HL-60/S4 (cell line): Measurements from ENCODE around the gene MAFG.
"Not testable (repeated sequence)": the region's sequence is repeated elsewhere in the genome, so short reads cannot be mapped to it uniquely, and the experiment has no call there.

Source experiments
- in situ Hi-C: fragments of 300-500 bp; cut with MboI; formaldehyde crosslinking; loops from 2 replicates; pipeline ENCODE4 v1.14.3; 2022; ENCODE audit warnings: low sequenced_read_pairs

MAFG gene

GRCh38 chr17:81959362-81960129 is 32.0 kb upstream of the MAFG start:
- in situ Hi-C loops = loop anchor here (10.0 kb wide), 1 partner anchor 185 kb away; no protein-coding TSS in a partner anchor

GRCh38 chr17:81958633-81959342 is 31.3 kb upstream of the MAFG start:
- in situ Hi-C loops = no loop called here

- in situ Hi-C loops = no loop called here
Observed at GRCh38 chr17:81957691-81958432, 30.3 kb upstream of the MAFG start.

GRCh38 chr17:81956607-81957589 is 29.4 kb upstream of the MAFG start:
- in situ Hi-C loops = no loop called here

DNA sequence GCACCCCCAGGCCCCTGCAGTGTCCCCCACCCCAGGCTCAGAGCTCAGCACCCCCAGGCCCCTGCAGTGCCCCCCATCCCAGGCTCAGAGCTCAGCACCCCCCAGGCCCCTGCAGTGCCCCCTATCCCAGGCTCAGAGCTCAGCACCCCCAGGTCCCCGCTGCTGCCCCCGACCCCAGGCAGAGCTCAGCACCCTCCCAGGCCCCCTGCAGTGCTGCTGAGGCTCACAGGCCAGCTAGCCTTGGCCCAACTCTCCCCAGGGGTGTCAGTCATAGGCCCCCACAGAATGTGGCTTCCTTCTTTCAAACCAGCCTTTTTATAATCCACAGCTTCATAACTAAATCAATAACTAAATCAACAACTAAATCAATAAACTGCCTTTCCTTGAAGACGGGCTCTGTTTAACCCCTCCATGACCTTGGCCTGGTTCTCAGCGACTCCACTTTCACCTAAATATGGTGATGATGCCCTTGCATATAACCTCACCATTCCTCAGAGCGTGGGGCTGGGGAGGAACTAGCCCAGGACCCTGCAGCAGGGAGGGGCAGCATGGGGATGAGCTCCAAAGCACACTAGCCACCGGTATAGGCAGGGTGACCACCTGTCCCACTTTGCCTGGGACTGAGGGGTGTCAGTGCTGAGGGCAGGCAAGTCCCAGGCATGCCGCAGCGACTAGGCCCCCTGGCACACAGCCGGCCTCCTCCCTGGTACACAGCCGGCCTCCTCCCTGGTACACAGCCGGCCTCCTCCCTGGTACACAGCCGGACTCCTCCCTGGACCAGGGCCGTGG is 28.4 kb upstream of the MAFG start:
- in situ Hi-C loops = no loop called here

DNA sequence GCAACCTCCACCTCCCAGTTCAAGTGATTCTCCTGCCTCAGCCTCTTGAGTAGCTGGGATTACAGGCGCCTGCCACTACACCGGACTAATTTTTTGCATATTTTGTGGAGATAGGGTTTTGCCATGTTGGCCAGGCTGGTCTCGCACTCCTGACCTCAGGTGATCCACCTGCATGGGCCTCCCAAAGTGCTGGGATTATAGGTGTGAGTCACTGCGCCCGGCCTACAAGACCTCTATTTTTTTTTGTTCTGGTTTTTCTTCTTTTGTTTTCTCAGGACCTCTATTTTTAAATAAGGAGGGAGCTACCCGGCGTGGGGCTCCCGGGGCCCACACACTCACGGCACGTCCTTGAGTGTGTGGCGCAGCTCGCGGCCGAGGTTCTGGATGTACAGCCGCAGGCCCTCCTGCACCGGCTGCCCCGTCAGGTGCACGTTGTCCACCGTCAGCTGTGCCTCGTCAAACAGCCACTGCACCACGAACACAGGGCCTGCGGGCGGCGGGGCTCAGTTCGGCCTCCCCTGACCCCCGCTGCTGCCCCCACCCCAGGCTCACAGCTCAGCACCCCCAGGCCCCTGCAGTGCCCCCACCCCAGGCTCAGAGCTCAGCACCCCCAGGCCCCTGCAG is 27.6 kb upstream of the MAFG start:
- in situ Hi-C loops = no loop called here

DNA sequence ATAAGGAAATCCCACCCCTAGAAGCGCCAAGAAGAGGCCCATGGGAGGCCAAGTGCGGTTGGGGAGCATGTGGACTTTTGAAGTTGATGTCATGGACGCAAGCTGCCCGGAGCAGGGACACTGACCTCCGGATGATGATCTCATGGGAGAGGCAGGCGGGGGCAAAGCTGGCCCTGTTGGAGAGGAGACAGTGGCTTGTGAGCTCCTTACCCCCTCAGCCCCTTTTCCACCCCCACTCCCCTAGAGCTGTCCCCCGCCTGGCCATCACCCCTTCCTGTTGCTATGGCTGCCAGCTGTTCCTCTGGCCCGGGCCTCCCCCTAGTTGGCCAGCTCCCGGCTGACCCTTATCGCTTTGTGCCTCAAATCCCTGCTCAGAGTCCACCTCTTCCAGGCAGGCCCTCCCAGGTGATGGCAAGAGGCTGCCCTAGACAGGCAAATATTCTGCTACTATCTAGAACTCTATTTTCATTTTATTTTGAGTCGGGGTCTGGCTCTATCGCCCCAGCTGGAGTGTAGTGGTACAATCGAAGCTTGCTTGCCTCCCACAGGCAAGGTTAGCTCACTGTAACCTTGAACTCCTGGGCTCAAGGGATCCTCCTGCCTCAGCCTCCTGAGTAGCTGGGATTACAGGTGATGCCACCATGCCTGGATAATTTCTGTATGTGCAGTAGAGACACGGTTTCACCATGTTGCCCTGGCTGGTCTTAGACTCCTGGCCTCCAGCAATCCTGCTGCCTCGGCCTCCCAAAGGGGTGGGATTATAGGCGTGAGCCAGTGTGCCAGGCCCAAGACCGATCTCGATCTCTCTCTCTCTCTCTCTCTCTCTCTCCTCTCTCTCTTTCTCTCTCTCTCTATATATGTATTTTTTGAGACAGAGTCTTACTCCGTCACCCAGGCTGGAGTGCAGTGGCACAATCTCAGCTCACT is 26.9 kb upstream of the MAFG start:
- in situ Hi-C loops = no loop called here

DNA sequence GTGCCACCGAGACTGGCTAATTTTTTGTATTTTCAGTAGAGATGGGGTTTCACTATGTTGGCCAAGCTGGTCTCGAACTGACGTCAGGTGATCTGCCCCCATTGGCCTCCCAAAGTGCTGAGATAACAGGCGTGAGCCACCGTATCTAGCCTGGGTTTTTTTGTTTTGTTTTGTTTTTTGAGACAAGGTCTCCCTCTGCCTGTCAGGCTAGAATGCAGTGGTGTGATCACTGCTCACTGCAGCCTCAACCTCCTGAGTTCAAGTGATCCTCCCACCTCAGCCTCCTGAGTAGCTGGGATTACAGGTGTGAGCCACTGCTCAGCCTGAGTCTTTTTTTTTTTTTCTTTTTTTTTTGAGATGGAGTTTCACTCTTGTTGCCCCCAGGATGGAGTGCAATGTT is 25.9 kb upstream of the MAFG start:
- in situ Hi-C loops = not testable (repeated sequence)

DNA sequence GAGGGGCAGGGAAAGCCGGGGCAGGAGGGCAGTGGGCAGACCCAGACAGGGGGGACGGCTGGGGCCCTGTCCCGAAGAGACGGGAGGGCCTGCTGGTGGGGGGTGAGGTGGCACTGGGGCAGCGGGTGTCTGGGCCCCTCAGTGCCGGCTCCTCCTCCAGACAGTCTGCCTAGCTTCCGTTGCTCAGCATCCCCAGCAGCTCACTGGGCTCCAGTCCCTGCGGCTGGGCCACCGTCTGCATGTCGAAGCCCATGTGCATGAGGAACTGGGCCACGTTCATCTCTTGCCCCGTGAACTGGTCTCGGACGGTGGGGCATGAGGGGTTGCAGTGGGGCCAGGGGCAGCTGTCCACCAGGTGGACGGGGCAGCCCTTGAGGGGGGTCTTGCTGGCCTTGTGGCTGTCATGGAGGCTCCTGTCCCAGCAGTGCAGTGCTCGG is 25.3 kb upstream of the MAFG start:
- in situ Hi-C loops = no loop called here

GRCh38 chr17:81951785-81952684 is 24.5 kb upstream of the MAFG start:
- in situ Hi-C loops = no loop called here

DNA sequence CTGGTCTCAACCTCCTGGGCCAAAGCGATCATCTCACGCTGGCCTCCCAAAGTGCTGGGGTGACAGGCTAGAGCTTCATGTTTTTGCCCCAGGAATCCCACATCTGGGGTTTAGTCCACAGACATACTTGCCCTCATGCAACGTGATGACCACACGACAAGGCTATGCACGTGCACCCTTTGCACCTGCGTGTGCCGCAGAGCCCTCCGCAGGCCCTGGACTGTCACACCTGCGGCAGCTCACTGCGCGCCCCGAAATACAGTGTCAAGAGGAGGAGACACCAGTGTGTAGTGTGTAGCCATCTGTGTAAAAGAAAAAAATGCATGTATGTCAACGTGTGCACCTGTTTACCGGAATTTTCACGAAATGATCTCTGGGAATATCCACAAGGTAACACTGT is 23.0 kb upstream of the MAFG start:
- in situ Hi-C loops = no loop called here

- in situ Hi-C loops = no loop called here
Observed at GRCh38 chr17:81948635-81949378, 21.3 kb upstream of the MAFG start.

DNA sequence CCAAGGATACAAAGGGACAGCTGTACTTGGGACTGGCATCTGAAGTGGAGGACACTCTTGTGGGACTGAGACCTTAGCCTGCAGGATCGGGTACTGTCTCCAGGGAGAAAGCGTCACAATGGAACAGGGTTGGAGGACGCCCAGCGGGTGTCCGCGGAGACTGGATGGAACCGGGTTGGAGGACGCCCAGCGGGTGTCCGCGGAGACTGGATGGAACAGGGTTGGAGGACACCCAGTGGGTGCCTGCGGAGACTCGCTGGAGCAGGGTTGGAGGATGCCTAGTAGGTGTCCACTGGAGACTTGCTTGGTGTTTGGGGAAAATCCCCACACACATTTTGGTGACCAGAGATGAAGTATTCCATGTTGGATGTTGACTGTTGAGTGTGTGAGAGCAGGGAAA is 19.7 kb upstream of the MAFG start, which contains the start of gene MYADML2:
Gene MYADML2, minus strand, starts transcription at position 45 of the 400 bp plus-strand sequence. CDS start 5,492 bp downstream, outside the sequence.
- in situ Hi-C loops = no loop called here

DNA sequence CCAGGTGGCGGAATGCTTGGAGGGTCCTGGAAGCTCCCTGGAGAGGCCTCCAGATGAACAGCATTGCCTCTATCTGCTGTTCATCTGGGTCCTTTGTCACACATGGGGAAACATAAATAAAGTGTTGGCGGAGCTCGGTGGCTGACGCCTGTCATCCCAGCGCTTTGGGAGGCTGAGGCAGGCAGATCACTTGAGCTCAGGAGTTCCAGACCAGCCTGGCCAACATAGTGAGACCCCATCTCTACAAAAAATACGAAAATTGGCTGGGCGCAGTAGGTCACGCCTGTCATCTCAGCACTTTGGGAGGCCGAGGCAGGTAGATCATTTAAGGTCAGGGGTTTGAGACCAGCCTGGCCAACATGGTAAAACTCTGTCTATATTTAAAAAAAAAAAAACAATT is 17.3 kb upstream of the MAFG start:
- in situ Hi-C loops = no loop called here

DNA sequence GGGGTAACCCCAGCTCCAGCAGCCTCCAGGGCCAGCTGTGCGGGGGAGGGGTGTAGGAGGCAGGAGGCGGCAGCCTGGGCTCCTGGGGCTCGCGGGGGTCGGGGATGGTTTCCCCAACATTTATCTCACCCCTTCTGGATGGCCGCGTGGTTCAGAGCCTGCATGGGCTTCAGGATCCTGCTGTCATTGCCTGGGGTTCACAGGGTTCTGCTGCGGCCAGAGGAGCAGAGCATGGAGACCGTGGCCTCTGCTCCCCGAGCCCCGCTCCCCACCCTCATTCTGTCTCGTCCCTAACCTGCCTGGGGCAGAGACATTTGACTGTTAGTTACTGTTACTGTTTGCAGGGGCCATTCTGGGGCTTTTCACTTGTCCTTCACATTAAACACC is 14.6 kb upstream of the MAFG start:
- in situ Hi-C loops = no loop called here

DNA sequence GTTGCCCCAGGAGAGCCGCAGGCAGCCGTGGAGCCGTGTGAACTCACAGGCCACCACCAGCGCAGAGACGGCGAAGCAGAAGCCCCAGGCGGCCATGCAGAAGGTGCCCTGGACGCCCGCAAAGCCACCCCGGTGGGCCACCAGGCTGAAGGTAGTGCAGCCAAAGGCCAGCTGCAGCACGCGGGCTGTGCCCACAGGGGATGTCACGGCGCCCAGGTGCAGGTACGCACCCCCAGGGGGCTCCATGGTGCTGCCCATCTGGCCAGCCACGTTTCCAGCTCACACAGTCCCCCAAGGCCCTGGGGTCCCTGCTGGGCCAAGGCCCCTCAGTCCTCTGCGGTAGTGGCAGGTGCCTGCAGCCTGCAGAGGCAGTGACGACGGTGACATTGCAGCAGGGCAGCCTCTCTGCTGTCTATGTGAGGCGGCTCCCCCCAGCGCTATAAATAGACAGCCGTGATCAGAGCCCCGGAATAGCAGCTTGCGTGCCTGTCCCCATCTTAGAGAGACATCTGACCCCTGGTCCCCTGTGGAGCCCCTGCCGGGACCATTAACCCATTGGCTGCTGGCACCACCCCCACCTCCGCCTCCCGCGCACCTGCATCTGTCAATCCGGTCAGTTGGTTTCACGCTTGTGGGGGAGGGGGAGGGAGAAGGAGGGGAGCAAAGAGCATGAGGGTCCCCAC is 14.1 kb upstream of the MAFG start:
- in situ Hi-C loops = no loop called here
